Stimulated activated CD8-positive, alpha-beta memory T cell treated with anti-CD3 and anti-CD28 coated beads, Interleukin-15, amount 100 ng/mL, for 4 hours (primary cell): Measurements from ENCODE around the gene DAAM1.

Experiments
- DNase-seq, 2 donors: peaks; one replicate each; pipeline ENCODE4 v3.0.0-alpha.2; 2020; ENCODE audit warnings: low read depth in 2 of 2

DAAM1 gene

GRCh38 chr14:59341858-59342477 is 153.5 kb downstream of the DAAM1 start:
- no peak for DNase-seq

- DNase-seq, result no peak
Observed at GRCh38 chr14:59342516-59343484, 154.3 kb downstream of the DAAM1 start.

- DNase-seq, result no peak
Observed at GRCh38 chr14:59343585-59343984, 155.1 kb downstream of the DAAM1 start.

GRCh38 chr14:59344016-59344415 is 155.5 kb downstream of the DAAM1 start:
- DNase-seq, result no peak

GRCh38 chr14:59344691-59345455 is 156.4 kb downstream of the DAAM1 start:
- no peak for DNase-seq

- no peak for DNase-seq
Observed at GRCh38 chr14:59346329-59346728, 157.9 kb downstream of the DAAM1 start.

GRCh38 chr14:59346796-59347510 is 158.5 kb downstream of the DAAM1 start:
- DNase-seq, result no peak

- DNase-seq, result no peak
Observed at GRCh38 chr14:59347511-59347900, 159.0 kb downstream of the DAAM1 start.

GRCh38 chr14:59347915-59348314 is 159.4 kb downstream of the DAAM1 start:
- DNase-seq, result no peak

GRCh38 chr14:59349258-59349701 is 160.8 kb downstream of the DAAM1 start:
- DNase-seq, result no peak

GRCh38 chr14:59352961-59353360 is 164.5 kb downstream of the DAAM1 start:
- DNase-seq, result no peak

GRCh38 chr14:59354666-59355065 is 166.2 kb downstream of the DAAM1 start:
- no peak for DNase-seq

GRCh38 chr14:59355091-59355490 is 166.6 kb downstream of the DAAM1 start:
- no peak for DNase-seq

GRCh38 chr14:59356312-59356711 is 167.8 kb downstream of the DAAM1 start:
- DNase-seq, result no peak

GRCh38 chr14:59356767-59357166 is 168.3 kb downstream of the DAAM1 start:
- DNase-seq, result no peak

GRCh38 chr14:59358102-59358501 is 169.6 kb downstream of the DAAM1 start:
- DNase-seq, result no peak

GRCh38 chr14:59358784-59359183 is 170.3 kb downstream of the DAAM1 start:
- no peak for DNase-seq

- no peak for DNase-seq
Observed at GRCh38 chr14:59359431-59360124, 171.1 kb downstream of the DAAM1 start.

- DNase-seq, result no peak
Observed at GRCh38 chr14:59360233-59360632, 171.8 kb downstream of the DAAM1 start.

- DNase-seq, result no peak
Observed at GRCh38 chr14:59360923-59361794, 172.7 kb downstream of the DAAM1 start.
